ENCODE data around the gene MAD1L1. TPM values are rescaled to one million over a fixed set of nuclear protein-coding genes. Genes with fewer than 3 reads are reported as not detected.
A peak's percentile ranks its signal among the peaks of the same experiment; 100 is the strongest.
"Not testable (repeated sequence)": the region's sequence is repeated elsewhere in the genome, so short reads cannot be mapped to it uniquely, and the experiment has no call there.

MAD1L1 gene
- total RNA-seq, 1 experiment from 2014 or later = 46.7 TPM

DNA sequence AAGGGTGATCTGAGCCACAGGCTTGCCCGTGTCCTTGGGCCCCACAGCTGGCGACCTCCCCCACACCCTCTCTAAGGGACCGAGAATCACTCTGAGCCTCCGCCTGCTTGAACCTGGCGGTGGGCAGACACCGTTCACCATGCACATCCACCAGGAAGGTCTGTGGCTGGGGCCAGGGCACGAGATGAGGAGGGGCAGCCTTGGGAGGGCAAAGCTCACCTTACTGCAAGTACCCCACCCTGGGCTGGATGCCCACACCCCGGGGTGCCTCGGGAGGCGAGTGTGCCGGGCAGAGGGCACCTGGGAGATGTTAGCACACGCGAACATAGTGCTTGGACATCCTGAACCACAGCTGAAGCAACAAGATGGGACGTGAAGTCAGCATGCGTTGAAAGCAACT is 350.8 kb downstream of the MAD1L1 start:
- CTCF ChIA-PET = no interaction called here
- Histone ChIP-seq H3K27ac (ENCODE audit: low read depth, low read length, poor library complexity, severe bottlenecking) (no peak overlapping the region), H3K4me1 (ENCODE audit: insufficient read depth, low read length, poor library complexity, severe bottlenecking) (peaks cover 4% of the 10 kb centered on the region), H3K9me3 (ENCODE audit: low read depth, low read length, poor library complexity, severe bottlenecking) (no peaks in the 10 kb centered on the region), H3K36me3 (ENCODE audit: insufficient read depth, low read length, poor library complexity, severe bottlenecking) (no peaks in the 10 kb centered on the region), H3K27me3 (replicated peaks; ENCODE audit: insufficient read depth, low read depth, low read length, poor library complexity) (no peaks in the 10 kb centered on the region), H3K4me3 (ENCODE audit: low read depth, low read length, poor library complexity, severe bottlenecking) (no peak overlapping the region)
- POLR2A ChIA-PET (ENCODE audit: low non-redundant PET) = no interaction called here
- no peak for DNase-seq (ENCODE audit: low spot score)
- intact Hi-C loops (cut with micrococcal nuclease; ENCODE audit: unreplicated experiment) = no loop called here
- BruUV-seq (replicated peaks) = no TSS peak
- TF ChIP-seq CTCF (conservative IDR thresholded peaks at IDR 0.05; ENCODE audit: low read depth, low read length) (no peak), EZH2 (IDR thresholded peaks at IDR 0.05; ENCODE audit: borderline replicate concordance, low read depth, low read length, poor library complexity, severe bottlenecking) (no peak)

DNA sequence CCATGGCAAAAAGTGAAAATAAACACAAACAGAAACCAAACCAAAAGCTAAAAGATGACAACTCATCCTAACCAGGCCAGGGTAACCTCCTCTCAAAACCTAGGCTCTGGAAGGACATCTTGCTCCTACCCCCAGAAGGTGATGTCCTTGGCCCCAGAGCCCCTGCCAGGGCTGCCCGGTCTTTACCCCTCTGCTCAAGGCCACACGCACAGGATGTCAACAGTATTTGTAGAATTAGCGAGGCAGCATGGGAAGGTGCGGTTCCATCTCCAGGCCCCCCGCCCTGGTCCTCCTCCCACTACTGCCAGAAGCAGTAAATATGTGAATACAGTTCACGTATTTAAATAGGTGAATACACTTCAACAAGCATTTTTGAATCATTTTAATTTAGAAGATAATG is 356.1 kb downstream of the MAD1L1 start:
- BruUV-seq (replicated peaks); H3K4me3 ChIP-seq (ENCODE audit: low read depth, low read length, poor library complexity, severe bottlenecking); CTCF ChIA-PET; H3K27ac ChIP-seq (ENCODE audit: low read depth, low read length, poor library complexity, severe bottlenecking); H3K9me3 ChIP-seq (ENCODE audit: low read depth, low read length, poor library complexity, severe bottlenecking); H3K27me3 ChIP-seq (replicated peaks; ENCODE audit: insufficient read depth, low read depth, low read length, poor library complexity); POLR2A ChIA-PET (ENCODE audit: low non-redundant PET); intact Hi-C loops (cut with micrococcal nuclease; ENCODE audit: unreplicated experiment); H3K36me3 ChIP-seq (ENCODE audit: insufficient read depth, low read length, poor library complexity, severe bottlenecking); DNase-seq (ENCODE audit: low spot score): not testable (repeated sequence)
- H3K4me1 ChIP-seq (ENCODE audit: insufficient read depth, low read length, poor library complexity, severe bottlenecking) = peaks cover 16% of the 10 kb centered on the region

DNA sequence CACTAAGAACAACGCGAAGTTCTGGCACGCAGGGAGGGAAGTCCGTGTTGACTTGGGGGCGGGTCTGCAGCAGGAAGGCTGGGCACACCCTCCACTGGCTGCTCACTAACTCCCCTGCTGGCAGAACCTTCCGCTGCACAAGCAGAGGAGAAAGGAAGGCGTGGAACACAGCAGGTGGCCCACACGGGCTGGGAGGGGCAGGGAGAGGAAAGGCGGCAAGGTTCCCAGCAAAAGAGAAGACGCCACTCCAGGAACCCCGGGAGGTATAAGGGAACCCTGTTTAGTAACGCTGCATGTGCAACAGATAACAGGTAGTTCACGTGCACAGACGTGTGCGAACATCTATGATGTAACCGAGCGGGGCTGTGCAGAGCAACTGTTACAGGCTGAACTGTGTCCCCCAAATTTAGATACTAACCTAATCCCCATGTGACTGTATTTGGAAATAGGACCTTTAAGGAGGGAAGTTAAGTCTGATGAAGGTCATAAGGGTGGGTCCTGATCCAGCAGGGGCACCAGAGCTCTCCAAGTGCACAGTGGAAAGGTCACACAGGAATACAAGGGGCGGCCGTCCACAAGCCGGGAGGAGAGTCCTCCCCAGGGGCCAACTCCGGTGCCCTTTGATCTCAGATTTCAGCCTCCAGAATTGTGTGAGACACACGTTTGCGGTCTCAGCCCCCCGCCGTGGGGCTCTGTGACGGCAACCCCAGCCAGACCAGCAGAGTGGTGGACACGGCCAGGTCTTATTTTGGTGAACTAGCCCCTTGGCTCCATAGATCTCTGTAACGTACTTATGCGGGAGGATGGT is 357.1 kb downstream of the MAD1L1 start:
- H3K27me3 ChIP-seq (replicated peaks; ENCODE audit: insufficient read depth, low read depth, low read length, poor library complexity); intact Hi-C loops (cut with micrococcal nuclease; ENCODE audit: unreplicated experiment); H3K4me3 ChIP-seq (ENCODE audit: low read depth, low read length, poor library complexity, severe bottlenecking); BruUV-seq (replicated peaks); H3K36me3 ChIP-seq (ENCODE audit: insufficient read depth, low read length, poor library complexity, severe bottlenecking); POLR2A ChIA-PET (ENCODE audit: low non-redundant PET); H3K9me3 ChIP-seq (ENCODE audit: low read depth, low read length, poor library complexity, severe bottlenecking); H3K27ac ChIP-seq (ENCODE audit: low read depth, low read length, poor library complexity, severe bottlenecking); CTCF ChIA-PET: not testable (repeated sequence)
- H3K4me1 ChIP-seq (ENCODE audit: insufficient read depth, low read length, poor library complexity, severe bottlenecking) = peaks cover 15% of the 10 kb centered on the region
- DNase-seq (ENCODE audit: low spot score) = peak; percentile 85
- TF ChIP-seq CTCF (conservative IDR thresholded peaks at IDR 0.05; ENCODE audit: low read depth, low read length) = peak; percentile 54

DNA sequence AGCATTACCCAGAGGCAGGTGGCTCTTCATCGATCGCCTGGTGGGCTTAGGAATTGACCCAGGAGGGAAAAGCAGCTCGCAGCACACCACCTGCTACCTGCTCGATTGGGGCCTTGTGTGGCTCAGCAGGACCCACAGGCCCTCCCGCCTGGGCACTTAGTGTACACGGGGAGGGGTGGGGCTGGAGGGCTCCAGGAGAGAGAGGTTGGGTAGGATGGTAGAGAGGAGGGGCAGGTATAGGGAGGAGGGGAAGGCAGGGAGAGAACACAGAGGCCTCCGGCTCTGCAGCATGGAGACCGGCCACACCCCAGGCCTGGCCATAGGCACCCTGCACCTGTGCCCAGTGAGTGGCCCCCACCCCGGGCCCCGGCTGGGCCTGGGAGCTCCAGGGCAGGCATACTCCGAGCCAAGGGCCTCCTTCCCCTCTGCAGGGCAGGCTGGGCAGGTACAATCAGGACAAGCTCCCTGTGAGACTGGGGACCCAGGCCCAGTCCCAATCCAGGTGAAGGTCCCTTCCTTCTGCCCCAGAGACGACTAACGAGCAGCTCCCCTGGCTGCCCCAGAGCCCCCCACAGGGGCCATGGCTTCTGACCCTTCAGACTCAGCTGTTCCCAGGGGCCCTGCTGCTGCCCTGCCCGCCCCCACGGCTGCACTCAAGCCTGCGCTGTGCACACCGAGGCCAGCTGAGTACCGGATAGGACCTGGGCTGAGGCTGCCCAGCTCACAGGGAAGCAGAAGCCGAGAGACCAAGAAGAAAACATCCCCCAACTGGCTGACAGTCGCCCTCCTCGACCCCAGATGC is 358.0 kb downstream of the MAD1L1 start:
- CTCF ChIA-PET; H3K4me3 ChIP-seq (ENCODE audit: low read depth, low read length, poor library complexity, severe bottlenecking); H3K27me3 ChIP-seq (replicated peaks; ENCODE audit: insufficient read depth, low read depth, low read length, poor library complexity); H3K36me3 ChIP-seq (ENCODE audit: insufficient read depth, low read length, poor library complexity, severe bottlenecking); DNase-seq (ENCODE audit: low spot score); H3K9me3 ChIP-seq (ENCODE audit: low read depth, low read length, poor library complexity, severe bottlenecking); POLR2A ChIA-PET (ENCODE audit: low non-redundant PET); intact Hi-C loops (cut with micrococcal nuclease; ENCODE audit: unreplicated experiment); H3K27ac ChIP-seq (ENCODE audit: low read depth, low read length, poor library complexity, severe bottlenecking); BruUV-seq (replicated peaks): not testable (repeated sequence)
- H3K4me1 ChIP-seq (ENCODE audit: insufficient read depth, low read length, poor library complexity, severe bottlenecking) = peaks cover 15% of the 10 kb centered on the region
